Cardiac fibroblast (primary cell): ENCODE measurements around the gene NPFFR2.

ENCODE experiments used
- DNase-seq, 2 donors: peaks; one replicate each; pipeline versions ENCODE4 v3.0.0 to v3.0.0-alpha.2; 2010; ENCODE audit warnings: low read depth in 2 of 2
- H3K4me3 ChIP-seq, 2 donors: replicated peaks in 1 of 2; 1 replicate in 1 of 2; 2 replicates in 1 of 2; pipeline ENCODE4 v1.5.1; 2011; ENCODE audit warnings: low read depth in 2 of 2, low read length in 2 of 2, mild to moderate bottlenecking in 2 of 2, moderate library complexity in 1 of 2
- TF ChIP-seq, protein P1 (sequence below): IDR thresholded peaks from one replicate; pipeline ENCODE4 v1.5.1; 2011; ENCODE audit warnings: low read depth, mild to moderate bottlenecking, low read length, inconsistent platforms

The NPFFR2 gene

GRCh38 chr4:72016011-72016410, 15.8 kb upstream of the NPFFR2 start:
- TF ChIP-seq, protein P1, sequence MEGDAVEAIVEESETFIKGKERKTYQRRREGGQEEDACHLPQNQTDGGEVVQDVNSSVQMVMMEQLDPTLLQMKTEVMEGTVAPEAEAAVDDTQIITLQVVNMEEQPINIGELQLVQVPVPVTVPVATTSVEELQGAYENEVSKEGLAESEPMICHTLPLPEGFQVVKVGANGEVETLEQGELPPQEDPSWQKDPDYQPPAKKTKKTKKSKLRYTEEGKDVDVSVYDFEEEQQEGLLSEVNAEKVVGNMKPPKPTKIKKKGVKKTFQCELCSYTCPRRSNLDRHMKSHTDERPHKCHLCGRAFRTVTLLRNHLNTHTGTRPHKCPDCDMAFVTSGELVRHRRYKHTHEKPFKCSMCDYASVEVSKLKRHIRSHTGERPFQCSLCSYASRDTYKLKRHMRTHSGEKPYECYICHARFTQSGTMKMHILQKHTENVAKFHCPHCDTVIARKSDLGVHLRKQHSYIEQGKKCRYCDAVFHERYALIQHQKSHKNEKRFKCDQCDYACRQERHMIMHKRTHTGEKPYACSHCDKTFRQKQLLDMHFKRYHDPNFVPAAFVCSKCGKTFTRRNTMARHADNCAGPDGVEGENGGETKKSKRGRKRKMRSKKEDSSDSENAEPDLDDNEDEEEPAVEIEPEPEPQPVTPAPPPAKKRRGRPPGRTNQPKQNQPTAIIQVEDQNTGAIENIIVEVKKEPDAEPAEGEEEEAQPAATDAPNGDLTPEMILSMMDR: no peak
- no peak for DNase-seq

DNA sequence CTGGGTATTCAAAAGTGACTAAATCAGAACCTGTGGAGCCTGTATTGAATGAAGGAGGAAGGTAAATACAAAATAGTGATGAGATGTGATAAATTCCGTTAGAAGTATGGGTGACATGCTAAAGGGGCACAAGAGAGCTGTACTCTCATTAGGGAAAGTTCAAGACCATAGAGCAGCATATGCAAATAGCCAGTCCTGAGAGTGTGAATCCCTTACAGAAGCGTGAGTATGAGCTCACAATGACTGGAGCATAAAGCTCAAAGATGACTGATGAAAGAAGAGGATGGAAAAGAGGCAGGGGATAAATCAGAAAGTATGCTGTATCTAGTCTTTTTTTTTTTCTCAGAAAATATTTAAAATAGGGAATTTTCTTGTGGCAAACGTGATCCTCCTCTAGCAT, 12.1 kb upstream of the NPFFR2 start:
- DNase-seq: no peak
- H3K4me3 ChIP-seq: no peak overlapping the region
- TF ChIP-seq, protein P1: no peak

More at GRCh38 chr4:72016011-72016410, 15.8 kb upstream of the NPFFR2 start:
- no peak overlapping the region for H3K4me3 ChIP-seq

DNA sequence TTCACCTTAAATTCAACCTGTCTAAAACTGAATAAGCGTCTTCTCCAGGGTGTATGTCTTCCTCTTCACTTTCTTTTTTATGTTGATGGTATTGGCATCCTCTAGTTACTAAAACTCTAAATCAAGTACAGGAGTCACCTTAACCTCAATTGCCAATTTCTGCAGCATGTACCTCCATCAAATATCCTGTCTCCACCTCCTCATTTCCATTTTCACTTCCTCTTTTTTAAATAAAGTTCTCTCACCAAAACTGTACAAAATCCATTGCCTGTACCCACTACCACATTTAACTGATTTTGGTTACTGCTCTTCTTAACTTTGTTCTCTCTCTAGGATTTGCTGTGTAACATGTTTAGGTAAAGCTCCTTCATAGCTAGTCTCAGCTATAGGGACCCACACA, 9.2 kb upstream of the NPFFR2 start:
- DNase-seq: no peak
- TF ChIP-seq, protein P1: no peak
- no peak overlapping the region for H3K4me3 ChIP-seq

DNA sequence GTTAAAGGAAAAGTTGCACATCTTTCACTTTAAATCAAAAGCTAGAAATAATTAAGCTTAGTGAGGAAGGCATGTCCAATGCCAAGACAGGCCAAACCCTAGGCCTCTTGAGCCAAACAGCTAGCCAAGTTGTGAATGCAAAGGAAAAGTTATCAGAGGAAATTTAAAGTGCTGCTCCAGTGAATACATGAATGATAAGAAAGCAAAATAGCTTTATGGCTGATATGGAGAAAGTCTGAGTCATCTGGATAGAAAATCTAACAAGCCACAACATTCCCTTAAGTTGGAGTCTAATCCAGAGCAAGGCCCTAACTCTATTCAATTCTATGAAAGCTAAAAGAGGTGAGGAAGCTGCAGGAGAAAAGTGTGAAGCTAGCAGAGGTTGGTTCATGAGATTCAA, 23.8 kb downstream of the NPFFR2 start:
- no peak overlapping the region for H3K4me3 ChIP-seq
- DNase-seq: no peak
- TF ChIP-seq, protein P1: no peak

- H3K4me3 ChIP-seq: no peak overlapping the region
- no peak for DNase-seq
- TF ChIP-seq, protein P1: no peak
Observed at GRCh38 chr4:72063726-72064125, 31.9 kb downstream of the NPFFR2 start.

DNA sequence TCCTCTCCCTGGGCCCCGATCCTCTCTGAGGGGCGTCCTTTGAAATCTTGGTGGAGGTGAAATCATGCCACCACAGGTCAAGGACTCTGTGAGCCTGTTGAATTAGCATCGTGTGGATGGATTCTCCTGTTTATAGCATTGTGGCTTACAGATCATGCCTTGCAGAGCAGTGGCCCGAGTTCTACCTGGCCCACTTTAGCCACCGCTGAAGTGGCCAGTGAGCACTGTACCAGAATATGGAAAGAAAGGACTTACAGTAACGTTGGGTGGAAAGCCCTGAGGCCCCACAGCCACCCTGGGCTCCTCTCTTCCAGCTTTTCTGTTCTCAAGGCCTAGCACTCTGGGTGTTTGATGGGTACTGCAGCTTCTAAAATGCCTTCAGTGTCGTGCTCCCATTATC, 35.3 kb downstream of the NPFFR2 start:
- no peak for DNase-seq
- TF ChIP-seq, protein P1: no peak
- no peak overlapping the region for H3K4me3 ChIP-seq

DNA sequence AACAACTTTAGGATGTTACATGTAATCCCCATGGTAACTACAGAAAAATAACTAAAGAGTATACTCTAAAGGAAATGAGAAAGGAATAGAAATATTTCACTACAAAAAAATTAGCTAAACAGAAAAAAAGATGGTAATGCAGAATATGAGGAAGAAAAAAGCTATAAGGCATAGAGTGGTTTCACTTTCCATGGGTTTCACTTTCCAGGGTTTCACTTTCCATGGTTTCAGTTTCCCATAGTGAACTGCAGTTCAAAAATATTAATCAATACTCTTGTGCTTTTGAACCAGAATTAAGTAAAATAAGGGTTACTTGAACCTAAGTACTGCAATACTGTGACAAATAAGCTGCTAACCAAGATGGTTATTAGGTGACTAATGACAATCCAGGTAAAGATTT, 42.0 kb downstream of the NPFFR2 start:
- TF ChIP-seq, protein P1: no peak
- H3K4me3 ChIP-seq: no peak overlapping the region
- DNase-seq: no peak
